IMR-90 (cell line): ENCODE measurements around the gene SDC3. TPM values are rescaled to one million over a fixed set of nuclear protein-coding genes. Genes with fewer than 3 reads are reported as not detected.

Experiments used
- ATAC-seq: fragments of 200-7000 bp; cut with Tn5 transposase; 2 replicates; pipeline ENCODE4 v1.9.1; 2020; ENCODE audit warnings: low read depth, mild to moderate bottlenecking, moderate library complexity
- BruUV-seq: library from RNA; stranded (reverse); fragments of 400-500 nt; replicated peaks from 2 replicates; lab custom pipeline; 2021; lab: Mats Ljungman, UMichigan
- CTCF ChIA-PET: fragments of 300-600 bp; formaldehyde crosslinking; extraction: SDS; loops from one replicate; lab custom pipeline; 2021; ENCODE audit warnings: antibody characterized with exemption; lab: Yijun Ruan, JAX
- POLR2A ChIA-PET: fragments of 300-600 bp; sonication (Branson Sonifier 250); formaldehyde crosslinking; loops from one replicate; lab custom pipeline; 2022; ENCODE audit warnings: antibody characterized with exemption; ENCODE audit not compliant: unreplicated experiment; lab: Charles Lee
- DNase-seq: peaks from one replicate; pipeline ENCODE4 v3.0.0; 2013
- H2AFZ ChIP-seq: replicated peaks from 2 replicates; pipeline ENCODE3; 2013; ENCODE audit warnings: low read length, mild to moderate bottlenecking; ENCODE audit not compliant: poor library complexity
- H2AK5ac ChIP-seq: 2 replicates; pipeline ENCODE4 v1.6.1; 2013; ENCODE audit warnings: low read depth, low read length, inconsistent platforms
- H2AK9ac ChIP-seq: replicated peaks from 2 replicates; pipeline ENCODE3; 2013; ENCODE audit warnings: mild to moderate bottlenecking, low read depth, low read length, moderate library complexity; ENCODE audit not compliant: poor library complexity
- H2BK120ac ChIP-seq: 2 replicates; pipeline ENCODE4 v1.6.1; 2013; ENCODE audit warnings: low read depth, low read length, inconsistent platforms
- H2BK15ac ChIP-seq: 3 replicates; pipeline ENCODE4 v1.6.1; 2013; ENCODE audit warnings: low read depth, low read length, inconsistent platforms
- H2BK20ac ChIP-seq: 2 replicates; pipeline ENCODE4 v1.6.1; 2013; ENCODE audit warnings: low read depth, mild to moderate bottlenecking, inconsistent platforms, low read length, moderate library complexity
- H2BK5ac ChIP-seq: 2 replicates; pipeline ENCODE4 v1.6.1; 2013; ENCODE audit warnings: mild to moderate bottlenecking, low read depth, low read length, inconsistent platforms; ENCODE audit not compliant: poor library complexity, severe bottlenecking
- H3K14ac ChIP-seq: replicated peaks from 2 replicates; pipeline ENCODE4 v1.6.1; 2013; ENCODE audit warnings: low read depth, low read length, inconsistent platforms
- H3K18ac ChIP-seq: 2 replicates; pipeline ENCODE4 v1.6.1; 2013; ENCODE audit warnings: low read depth, low read length, control low read depth
- H3K23ac ChIP-seq: 2 replicates; pipeline ENCODE4 v1.6.1; 2013; ENCODE audit warnings: low read depth, low read length, inconsistent platforms
- H3K27ac ChIP-seq: 2 replicates; pipeline ENCODE4 v1.5.1; 2013; ENCODE audit warnings: mild to moderate bottlenecking, control low read depth, low read length; ENCODE audit not compliant: insufficient read depth
- H3K27me3 ChIP-seq: 2 replicates; pipeline ENCODE4 v1.6.1; 2013; ENCODE audit warnings: low read length; ENCODE audit not compliant: control insufficient read depth, insufficient read depth
- H3K36me3 ChIP-seq: 2 replicates; pipeline ENCODE4 v1.6.1; 2013; ENCODE audit warnings: low read length, mixed read lengths; ENCODE audit not compliant: control insufficient read depth, insufficient read depth
- H3K4ac ChIP-seq: 2 replicates; pipeline ENCODE4 v1.6.1; 2013; ENCODE audit warnings: low read depth, low read length, inconsistent platforms
- H3K4me1 ChIP-seq: 2 replicates; pipeline ENCODE4 v1.6.1; 2013; ENCODE audit warnings: low read length, mixed read lengths; ENCODE audit not compliant: control insufficient read depth, insufficient read depth
- H3K4me2 ChIP-seq: 2 replicates; pipeline ENCODE4 v1.6.1; 2013; ENCODE audit warnings: low read depth, mild to moderate bottlenecking, control low read depth, low read length, moderate library complexity
- H3K4me3 ChIP-seq: 2 replicates; pipeline ENCODE4 v1.5.1; 2013; ENCODE audit warnings: low read depth, mild to moderate bottlenecking, control low read depth, low read length, moderate library complexity; ENCODE audit not compliant: insufficient read depth
- H3K56ac ChIP-seq: 2 replicates; pipeline ENCODE4 v1.6.1; 2013; ENCODE audit warnings: low read length, inconsistent platforms; ENCODE audit not compliant: insufficient read depth; ENCODE audit errors: extremely low read depth
- H3K79me1 ChIP-seq, 2 experiments: 2 replicates each; pipeline ENCODE4 v1.6.1; 2013; ENCODE audit warnings: low read length in 2 of 2, inconsistent platforms in 1 of 2, low read depth in 1 of 2
- H3K9ac ChIP-seq: 2 replicates; pipeline ENCODE4 v1.6.1; 2013; ENCODE audit warnings: low read depth, low read length, control low read depth
- H3K9me1 ChIP-seq: 2 replicates; pipeline ENCODE4 v1.6.1; 2013; ENCODE audit warnings: low read length, inconsistent platforms; ENCODE audit not compliant: insufficient read depth
- H3K9me3 ChIP-seq: 2 replicates; pipeline ENCODE4 v1.6.1; 2013; ENCODE audit warnings: low read length; ENCODE audit not compliant: control insufficient read depth, insufficient read depth
- H4K20me1 ChIP-seq: 2 replicates; pipeline ENCODE4 v1.6.1; 2013; ENCODE audit warnings: low read length, inconsistent platforms; ENCODE audit not compliant: insufficient read depth
- H4K5ac ChIP-seq: 2 replicates; pipeline ENCODE4 v1.6.1; 2013; ENCODE audit warnings: mild to moderate bottlenecking, low read depth, low read length, control low read depth
- H4K8ac ChIP-seq, 2 experiments: 2 replicates each; pipeline ENCODE4 v1.6.1; 2013; ENCODE audit warnings: low read depth in 2 of 2, low read length in 2 of 2, control low read depth in 1 of 2, inconsistent platforms in 1 of 2
- H4K91ac ChIP-seq: 2 replicates; pipeline ENCODE4 v1.6.1; 2013; ENCODE audit warnings: low read depth, low read length, inconsistent platforms; ENCODE audit not compliant: insufficient read depth
- BHLHE40 ChIP-seq: fragments of 150-350 bp; IDR thresholded peaks from 2 replicates; pipeline ENCODE4 v1.6.1; 2016; ENCODE audit warnings: mild to moderate bottlenecking, low read depth, low read length
- CEBPB ChIP-seq: IDR thresholded peaks from 2 replicates; pipeline ENCODE4 v1.6.1; 2012; ENCODE audit warnings: low read depth, low read length, improper control_type of control experiment
- CHD1 ChIP-seq: IDR thresholded peaks from 2 replicates; pipeline ENCODE4 v1.6.1; 2012; ENCODE audit warnings: low read depth, low read length, improper control_type of control experiment
- ELK1 ChIP-seq: fragments of 150-350 bp; IDR thresholded peaks from 2 replicates; pipeline ENCODE4 v1.6.1; 2016; ENCODE audit warnings: low read depth, mild to moderate bottlenecking, low read length, moderate library complexity, borderline replicate concordance
- FOS ChIP-seq: fragments of 150-350 bp; IDR thresholded peaks from 2 replicates; pipeline ENCODE4 v1.6.1; 2016; ENCODE audit warnings: low read depth, low read length
- MAFK ChIP-seq: IDR thresholded peaks from 2 replicates; pipeline ENCODE4 v1.6.1; 2012; ENCODE audit warnings: low read depth, low read length, improper control_type of control experiment
- MAZ ChIP-seq: IDR thresholded peaks from 2 replicates; pipeline ENCODE4 v1.6.1; 2012; ENCODE audit warnings: low read depth, mild to moderate bottlenecking, low read length, improper control_type of control experiment, moderate library complexity, borderline replicate concordance
- MXI1 ChIP-seq: IDR thresholded peaks from 2 replicates; pipeline ENCODE4 v1.6.1; 2012; ENCODE audit warnings: low read depth, mild to moderate bottlenecking, low read length, moderate library complexity, borderline replicate concordance
- POLR2A ChIP-seq: IDR thresholded peaks from 2 replicates; pipeline ENCODE4 v1.6.1; 2012; ENCODE audit warnings: mild to moderate bottlenecking, low read depth, low read length
- RAD21 ChIP-seq: IDR thresholded peaks from 2 replicates; pipeline ENCODE4 v1.6.1; 2012; ENCODE audit warnings: low read length, improper control_type of control experiment
- RCOR1 ChIP-seq: IDR thresholded peaks from 2 replicates; pipeline ENCODE4 v1.6.1; 2012; ENCODE audit warnings: mild to moderate bottlenecking, low read length, improper control_type of control experiment; ENCODE audit not compliant: insufficient replicate concordance
- RFX5 ChIP-seq: IDR thresholded peaks from 2 replicates; pipeline ENCODE4 v1.8.0; 2012; ENCODE audit warnings: low read depth, mild to moderate bottlenecking, low read length, moderate library complexity
- SMC3 ChIP-seq: fragments of 150-350 bp; IDR thresholded peaks from 2 replicates; pipeline ENCODE4 v1.6.1; 2016; ENCODE audit warnings: low read depth, mild to moderate bottlenecking, antibody characterized with exemption, low read length, moderate library complexity
- WGBS, 2 experiments: methylation state at CpG; one replicate each; pipeline versions ENCODE4 v1.1.5 to v1.1.7; 2013; ENCODE audit warnings: missing lambda C conversion rate in 2 of 2; ENCODE audit not compliant: insufficient read length in 1 of 2; ENCODE audit errors: extremely low coverage in 2 of 2; 5-methylcytosine and 5-hydroxymethylcytosine counted together
- dilution Hi-C: fragments of 300-500 bp; cut with HindIII; formaldehyde crosslinking; loops from one replicate; pipeline ENCODE4 v1.14.3; 2018; ENCODE audit warnings: low sequenced_read_pairs; ENCODE audit not compliant: unreplicated experiment
- in situ Hi-C: fragments of 300-500 bp; cut with MboI; formaldehyde crosslinking; loops from 3 replicates; pipeline ENCODE4 v1.14.3; 2019; ENCODE audit warnings: low sequenced_read_pairs, inconsistent platforms, mixed read lengths
- intact Hi-C: fragments of 100-400 bp; cut with micrococcal nuclease; formaldehyde crosslinking; loops from 2 replicates; pipeline ENCODE4 v1.10.0; 2022
- polyA plus RNA-seq, 3 experiments: library from polyadenylated mRNA; depleted of rRNA; stranded (reverse); fragments of >200 nt; gene quantifications; 2 replicates each; pipeline ENCODE4 v1.2.3, GENCODE V29; 2012; ENCODE audit warnings: low replicate concordance in 1 of 3
- total RNA-seq: library from RNA; depleted of rRNA; stranded (reverse); fragments of >200 nt; gene quantifications from 2 replicates; pipeline ENCODE4 v1.2.3, GENCODE V29; 2012
- TF ChIP-seq, protein P1 (sequence below): fragments of 150-350 bp; IDR thresholded peaks from 2 replicates; pipeline ENCODE4 v1.6.1; 2017; ENCODE audit warnings: mild to moderate bottlenecking, antibody characterized with exemption, low read length, low read depth

SDC3 gene
- total and polyA plus RNA-seq, 2 of the 4 experiments (the other 2 are of a cell fraction): 13.1 to 71.5 TPM

DNA sequence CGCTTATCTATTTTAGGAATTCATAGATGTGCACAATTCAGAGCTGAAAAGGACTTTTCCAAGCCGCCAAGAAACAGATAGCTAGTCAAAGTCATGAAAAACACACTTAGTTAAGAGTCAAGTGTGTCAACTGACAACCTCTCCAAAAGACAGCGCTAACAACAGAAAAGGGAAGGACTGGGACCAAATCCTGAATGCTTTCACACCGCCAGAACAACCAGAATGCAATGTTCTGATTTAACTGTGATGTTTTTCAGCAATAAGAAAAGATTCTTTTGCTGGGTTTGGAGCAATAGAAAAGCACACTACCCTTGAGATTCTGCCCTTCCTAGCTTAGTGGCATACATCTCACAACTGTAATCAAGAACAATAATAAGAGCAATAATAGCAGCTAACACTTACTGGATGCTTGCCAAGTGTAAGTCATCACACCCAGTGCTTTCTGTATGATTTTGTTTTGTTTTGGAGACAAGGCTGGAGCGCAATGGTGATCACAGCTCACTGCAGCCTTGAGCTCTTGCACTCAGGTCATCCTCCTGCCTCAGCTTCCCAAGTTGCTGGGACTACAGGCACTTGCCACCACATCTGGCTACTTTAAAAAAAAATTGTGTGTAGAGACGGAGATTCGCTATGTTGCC, 33.9 kb upstream of the SDC3 start:
- dilution Hi-C loops: no loop called here
- ATAC-seq: no peak; the same call in 1 of the 2 replicates
- H4K20me1 ChIP-seq: peaks cover 3% of the 10 kb centered on the region; the same call in 1 of the 2 replicates

More for the DNA sequence above, 33.9 kb upstream of the SDC3 start:
- ChIA-PET POLR2A (no interaction called here), CTCF (interaction anchor here (0.7 kb wide), 1 partner anchor 223 kb away, joined by 11 read pairs; no protein-coding TSS in a partner anchor)
- Histone ChIP-seq H3K56ac (no peak overlapping the region), H3K9me1 (no peaks in the 10 kb centered on the region), H3K4me1 (no peaks in the 10 kb centered on the region; the same call in 1 of the 2 replicates), H3K79me1 (peaks cover 14 to 34% of the 10 kb centered on the region in 2 experiments; a peak in 3 of 4 replicates), H2BK5ac (no peak overlapping the region), H3K36me3 (peaks cover 41% of the 10 kb centered on the region), H3K23ac (no peak overlapping the region), H4K8ac (no peak overlapping the region), H3K9me3 (no peaks in the 10 kb centered on the region), H2AK5ac (no peak overlapping the region), H3K27ac (no peak overlapping the region), H3K4me3 (no peak overlapping the region), H2BK20ac (no peak overlapping the region), H3K14ac (no peak overlapping the region), H3K4me2 (no peak overlapping the region), H4K5ac (no peak overlapping the region), H3K27me3 (no peaks in the 10 kb centered on the region), H3K9ac (no peak overlapping the region), H2AK9ac (no peak overlapping the region), H4K91ac (no peak overlapping the region), H3K18ac (no peak overlapping the region), H3K4ac (no peak overlapping the region), H2BK15ac (no peak overlapping the region), H2AFZ (no peak overlapping the region), H2BK120ac (no peak overlapping the region)
- intact Hi-C loops: loop anchor here (5.0 kb wide), 1 partner anchor 120 kb away; no protein-coding TSS in a partner anchor
- no peak for DNase-seq
- 100% methylated on average over 1 of the region's 7 CpGs; no CpG with 5 or more reads in 1 of the 2 experiments for WGBS, 2 experiments
- BruUV-seq: no TSS peak
- in situ Hi-C loops: no loop called here
- TF ChIP-seq, protein P1, sequence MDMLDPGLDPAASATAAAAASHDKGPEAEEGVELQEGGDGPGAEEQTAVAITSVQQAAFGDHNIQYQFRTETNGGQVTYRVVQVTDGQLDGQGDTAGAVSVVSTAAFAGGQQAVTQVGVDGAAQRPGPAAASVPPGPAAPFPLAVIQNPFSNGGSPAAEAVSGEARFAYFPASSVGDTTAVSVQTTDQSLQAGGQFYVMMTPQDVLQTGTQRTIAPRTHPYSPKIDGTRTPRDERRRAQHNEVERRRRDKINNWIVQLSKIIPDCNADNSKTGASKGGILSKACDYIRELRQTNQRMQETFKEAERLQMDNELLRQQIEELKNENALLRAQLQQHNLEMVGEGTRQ: no peak
- TF ChIP-seq CEBPB (no peak), BHLHE40 (no peak), MAFK (no peak), MXI1 (no peak), FOS (no peak), MAZ (no peak), ELK1 (no peak), SMC3 (no peak), CHD1 (no peak), POLR2A (no peak), RCOR1 (no peak), RAD21 (no peak), RFX5 (no peak)
